GOT3 (cell line): ENCODE measurements around the gene TMEM119.
"Not testable (repeated sequence)": the region's sequence is repeated elsewhere in the genome, so short reads cannot be mapped to it uniquely, and the experiment has no call there.

Source experiments
- DNase-seq: peaks from one replicate; lab custom pipeline; 2025; ENCODE audit warnings: mixed read lengths; lab: John Stamatoyannopoulos, UW

The TMEM119 gene

GRCh38 chr12:108583991-108584390, 13.9 kb downstream of the TMEM119 start:
- no peak for DNase-seq

DNA sequence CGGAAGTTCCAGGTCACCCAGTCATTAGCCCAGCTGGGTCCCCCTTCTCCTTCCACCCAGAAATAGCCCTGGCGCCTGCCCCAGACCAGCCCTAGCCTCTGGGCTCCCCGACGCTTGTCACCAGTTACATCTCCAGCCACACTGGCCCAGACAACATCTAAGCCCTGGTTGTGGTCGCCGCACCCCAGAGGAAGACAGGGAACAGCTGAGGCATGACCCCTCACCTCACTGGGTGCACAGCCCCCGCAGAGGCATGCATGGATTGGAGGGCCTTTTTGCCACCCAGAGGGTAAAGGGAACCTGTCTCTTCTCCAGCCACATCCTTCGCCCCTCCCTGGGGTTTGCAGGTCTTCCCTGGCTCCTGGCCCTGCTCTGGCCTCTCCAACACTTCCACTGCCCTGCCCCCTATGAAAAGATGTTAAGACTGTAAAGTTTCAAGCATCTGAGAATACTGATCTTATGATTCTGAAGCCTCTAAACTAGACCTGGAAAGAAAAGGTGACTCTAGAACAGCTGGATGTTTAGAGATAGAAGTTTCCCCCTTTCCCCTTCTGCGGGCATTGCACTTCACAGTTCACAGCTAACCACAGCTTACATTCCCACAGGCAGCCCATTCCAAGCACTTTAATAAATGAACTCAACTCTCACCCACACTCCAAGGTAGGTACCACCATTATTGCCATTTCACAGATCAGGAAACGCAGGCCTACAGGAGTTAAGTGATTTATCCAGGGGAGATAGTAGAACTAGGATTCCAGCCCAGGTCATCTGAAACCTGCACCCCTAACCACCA, 14.7 kb downstream of the TMEM119 start:
- no peak for DNase-seq

DNA sequence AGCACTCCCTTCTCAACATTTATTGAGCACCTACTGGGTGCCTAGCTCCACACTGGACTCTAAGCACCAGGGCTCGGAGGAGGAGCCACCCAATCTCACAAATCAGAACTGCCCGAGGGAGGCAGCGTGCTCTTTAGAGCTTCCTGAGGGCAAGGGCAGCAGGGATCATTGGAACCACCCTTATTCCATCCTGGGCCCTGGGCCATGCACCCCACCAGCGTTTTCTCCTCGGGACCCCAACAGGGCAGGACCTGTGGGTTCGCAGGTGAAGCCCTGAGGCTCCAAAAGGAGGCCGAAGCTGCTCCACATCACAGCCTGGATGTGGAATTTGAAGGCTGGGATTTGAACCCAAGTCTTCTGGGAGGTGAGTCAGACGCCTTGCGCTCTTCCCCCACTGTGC, 15.4 kb downstream of the TMEM119 start:
- no peak for DNase-seq

GRCh38 chr12:108581311-108582227, 16.3 kb downstream of the TMEM119 start:
- no peak for DNase-seq

GRCh38 chr12:108580531-108580930, 17.4 kb downstream of the TMEM119 start:
- DNase-seq, result no peak

GRCh38 chr12:108578813-108579212, 19.1 kb downstream of the TMEM119 start:
- DNase-seq, result no peak

DNA sequence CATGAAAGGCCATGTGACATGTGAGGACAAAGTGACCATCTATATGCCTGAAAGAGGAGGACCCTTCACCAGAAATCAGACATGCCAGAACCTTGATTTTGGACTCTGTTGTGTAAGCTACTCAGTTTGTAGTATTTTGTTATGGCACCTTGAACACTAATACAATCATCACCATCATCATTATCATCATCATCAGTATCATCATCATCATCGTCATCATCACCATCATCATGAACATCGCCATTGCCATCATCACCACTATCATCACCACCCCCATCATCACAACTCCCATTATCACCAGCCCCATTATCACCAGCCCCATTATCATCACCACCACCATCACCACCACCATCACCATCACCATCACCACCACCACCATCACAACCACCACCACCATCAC, 19.6 kb downstream of the TMEM119 start:
- no peak for DNase-seq

DNA sequence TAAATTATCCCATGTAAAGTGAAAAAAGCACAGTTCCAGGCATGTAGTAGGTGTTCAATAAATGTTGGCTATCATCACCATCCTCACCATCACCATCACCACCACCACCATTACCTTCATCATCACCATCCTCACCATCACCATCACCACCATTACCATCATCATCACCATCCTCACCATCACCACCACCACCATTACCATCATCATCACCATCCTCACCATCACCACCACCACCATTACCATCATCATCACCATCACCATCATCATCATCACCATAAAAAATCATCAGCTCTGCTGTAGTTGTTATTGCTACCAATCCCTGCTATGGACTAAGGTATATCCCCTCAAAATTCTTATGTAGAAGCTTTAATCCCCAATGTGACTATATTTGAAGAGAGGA, 20.4 kb downstream of the TMEM119 start:
- no peak for DNase-seq

DNA sequence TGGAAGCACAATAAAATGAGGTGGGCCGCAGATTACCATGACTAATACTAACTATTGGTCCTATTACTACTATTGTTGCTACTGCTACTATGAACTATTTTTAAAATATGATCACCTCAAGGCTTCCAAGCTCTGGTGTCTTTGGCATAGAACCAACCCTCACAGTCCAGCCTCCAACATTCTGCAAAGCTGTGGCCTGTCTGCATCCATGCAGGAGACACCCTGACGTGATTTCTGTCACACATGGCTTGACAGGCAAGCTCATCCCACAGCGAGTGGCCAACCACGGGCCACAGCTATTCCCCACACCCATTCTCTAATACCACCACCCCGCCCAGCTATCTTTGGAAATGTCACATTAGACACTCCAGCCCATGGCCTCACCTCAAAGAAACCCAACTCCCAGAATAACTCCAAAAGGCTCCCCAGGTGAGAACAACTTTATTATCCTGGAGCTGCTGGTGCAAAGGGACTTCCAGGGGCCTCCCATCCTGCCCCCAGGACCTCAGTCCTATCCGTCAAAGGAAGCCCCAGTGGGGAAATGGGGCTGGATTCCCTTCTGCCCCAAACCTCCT, 21.1 kb downstream of the TMEM119 start:
- DNase-seq, result no peak

- no peak for DNase-seq
Observed at GRCh38 chr12:108575199-108575912, 22.5 kb downstream of the TMEM119 start.

GRCh38 chr12:108574276-108574675, 23.6 kb downstream of the TMEM119 start:
- not testable (repeated sequence) for DNase-seq

- no peak for DNase-seq
Observed at GRCh38 chr12:108573317-108573716, 24.6 kb downstream of the TMEM119 start.

DNA sequence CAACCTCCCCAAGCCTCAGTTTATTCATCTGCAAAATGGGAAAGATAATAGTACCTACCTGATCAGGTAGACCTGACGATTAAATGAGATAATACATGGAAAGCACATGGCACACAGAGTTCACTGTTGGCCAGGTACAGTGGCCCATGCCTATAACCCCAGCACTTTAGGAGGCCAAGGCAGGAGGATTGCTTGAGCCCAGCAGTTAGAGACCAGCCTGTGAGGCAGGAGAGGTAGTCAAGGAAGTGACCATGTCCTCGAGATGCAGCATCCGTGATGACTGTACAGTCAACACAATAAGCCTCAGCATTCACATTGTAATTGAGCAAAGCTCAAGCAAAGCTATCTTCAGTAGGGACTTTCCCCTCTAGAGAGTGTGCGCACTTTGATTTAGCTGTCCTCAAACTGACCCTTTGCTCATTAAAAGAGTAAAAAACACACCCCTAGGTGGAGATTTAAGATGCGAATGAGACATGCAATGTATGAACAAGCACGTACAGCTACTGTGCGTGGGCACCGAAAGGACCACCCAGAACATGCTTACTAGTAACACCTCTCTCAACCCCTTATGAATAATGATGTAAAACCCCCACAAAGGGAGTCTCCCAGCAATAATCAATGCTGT, 25.6 kb downstream of the TMEM119 start:
- no peak for DNase-seq

DNA sequence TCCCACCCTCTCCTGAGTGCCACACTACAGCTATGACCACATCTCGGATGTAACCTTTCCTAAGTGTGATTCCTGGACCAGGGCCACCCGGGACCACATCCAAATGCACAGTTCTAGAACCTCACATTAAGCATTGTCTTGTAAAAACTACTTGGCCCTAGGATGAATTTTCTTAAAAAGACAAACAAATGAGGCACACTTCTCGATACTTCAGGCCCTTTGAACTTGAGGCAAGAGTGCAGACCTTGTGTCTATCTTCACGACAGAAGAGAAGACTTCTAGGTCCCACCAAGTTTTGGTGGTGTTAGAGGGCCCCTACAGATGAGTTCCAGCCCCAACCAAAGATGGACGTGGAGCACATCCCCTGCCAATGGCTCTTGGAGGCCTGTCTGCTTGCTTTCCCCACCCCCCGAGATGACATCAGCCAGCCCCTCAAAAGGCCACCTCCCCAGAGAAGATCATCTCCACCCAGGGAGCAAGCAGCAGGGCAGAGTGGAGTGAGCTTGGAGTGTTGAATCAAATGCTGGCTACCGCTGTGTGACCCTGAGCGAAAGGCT, 26.2 kb downstream of the TMEM119 start:
- DNase-seq, result no peak

DNA sequence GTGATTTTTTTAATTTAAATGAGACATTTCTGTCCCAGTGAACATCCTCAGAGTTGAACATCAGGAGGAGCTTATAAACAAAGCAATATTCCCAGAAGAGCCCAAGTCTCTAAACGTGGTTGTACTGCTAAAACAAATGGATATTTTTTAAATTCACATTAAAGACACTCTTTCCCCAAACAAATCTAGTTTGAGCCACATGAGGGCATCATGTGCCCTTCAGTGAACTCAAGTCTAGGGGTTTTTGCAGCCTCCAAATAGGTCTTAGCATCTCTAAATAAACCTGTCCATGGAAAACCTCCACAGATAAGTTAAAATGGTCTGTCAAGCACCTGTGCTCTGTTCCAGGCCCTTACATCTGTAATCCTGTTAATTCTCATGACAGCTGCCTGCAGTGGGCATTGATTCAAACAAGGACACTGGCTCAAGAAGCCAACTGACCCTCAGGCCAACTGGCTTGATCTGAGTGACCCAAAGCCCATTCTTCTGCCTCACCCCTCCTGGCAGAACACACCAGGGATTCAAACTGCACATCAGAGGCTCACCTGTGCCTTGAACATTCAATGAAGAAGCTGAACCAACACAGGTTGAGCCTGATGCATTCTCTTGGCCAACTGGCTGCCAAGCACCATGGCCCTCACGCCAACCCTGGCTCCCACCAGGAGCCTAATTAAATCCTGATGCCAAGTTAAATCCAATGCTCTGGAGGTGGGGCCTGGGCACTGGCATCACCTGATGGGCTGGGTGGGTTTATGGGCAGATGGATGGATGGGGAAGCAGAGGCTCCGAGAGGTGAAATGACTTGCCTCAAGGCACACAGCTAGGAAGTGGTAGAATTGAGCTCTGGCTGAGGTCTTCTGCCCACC, 26.9 kb downstream of the TMEM119 start:
- no peak for DNase-seq

DNA sequence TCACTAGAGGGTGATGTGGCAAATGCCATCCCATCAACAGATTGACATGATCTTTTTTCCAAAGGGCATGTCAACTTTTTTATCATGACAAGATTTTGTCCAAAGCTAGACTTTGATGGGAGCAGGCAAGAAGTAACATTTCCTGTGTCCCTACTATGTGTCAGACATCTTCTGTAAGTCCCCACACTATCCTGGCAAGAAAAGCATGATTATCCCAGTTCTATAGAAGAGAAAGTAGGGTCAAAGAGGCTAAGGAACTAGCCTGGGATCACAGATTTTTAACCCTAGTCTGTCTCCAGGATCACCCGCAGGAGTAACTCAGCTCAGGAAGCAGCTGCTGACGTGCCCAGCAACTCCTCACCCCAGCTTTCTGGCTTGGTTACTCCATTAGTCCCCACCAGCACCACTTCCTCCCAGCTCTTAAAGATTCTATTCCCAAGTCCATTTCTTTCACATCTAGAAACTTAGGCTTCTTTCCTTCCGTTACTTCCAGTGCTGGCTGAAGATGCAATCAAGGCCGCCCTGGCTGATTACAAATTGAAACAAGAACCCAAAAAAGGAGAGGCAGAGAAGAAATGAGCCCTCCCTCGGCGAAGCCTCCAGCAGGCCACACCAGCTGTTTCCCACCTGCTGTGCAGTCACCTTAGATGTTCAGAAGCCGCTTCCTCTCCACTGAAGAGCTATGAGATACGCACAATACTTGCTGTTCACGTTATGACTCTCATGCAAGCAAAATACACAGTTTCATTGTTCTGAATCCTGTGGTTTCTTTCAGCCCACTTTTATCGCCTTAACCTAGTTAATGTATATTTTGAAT, 29.3 kb downstream of the TMEM119 start:
- no peak for DNase-seq

DNA sequence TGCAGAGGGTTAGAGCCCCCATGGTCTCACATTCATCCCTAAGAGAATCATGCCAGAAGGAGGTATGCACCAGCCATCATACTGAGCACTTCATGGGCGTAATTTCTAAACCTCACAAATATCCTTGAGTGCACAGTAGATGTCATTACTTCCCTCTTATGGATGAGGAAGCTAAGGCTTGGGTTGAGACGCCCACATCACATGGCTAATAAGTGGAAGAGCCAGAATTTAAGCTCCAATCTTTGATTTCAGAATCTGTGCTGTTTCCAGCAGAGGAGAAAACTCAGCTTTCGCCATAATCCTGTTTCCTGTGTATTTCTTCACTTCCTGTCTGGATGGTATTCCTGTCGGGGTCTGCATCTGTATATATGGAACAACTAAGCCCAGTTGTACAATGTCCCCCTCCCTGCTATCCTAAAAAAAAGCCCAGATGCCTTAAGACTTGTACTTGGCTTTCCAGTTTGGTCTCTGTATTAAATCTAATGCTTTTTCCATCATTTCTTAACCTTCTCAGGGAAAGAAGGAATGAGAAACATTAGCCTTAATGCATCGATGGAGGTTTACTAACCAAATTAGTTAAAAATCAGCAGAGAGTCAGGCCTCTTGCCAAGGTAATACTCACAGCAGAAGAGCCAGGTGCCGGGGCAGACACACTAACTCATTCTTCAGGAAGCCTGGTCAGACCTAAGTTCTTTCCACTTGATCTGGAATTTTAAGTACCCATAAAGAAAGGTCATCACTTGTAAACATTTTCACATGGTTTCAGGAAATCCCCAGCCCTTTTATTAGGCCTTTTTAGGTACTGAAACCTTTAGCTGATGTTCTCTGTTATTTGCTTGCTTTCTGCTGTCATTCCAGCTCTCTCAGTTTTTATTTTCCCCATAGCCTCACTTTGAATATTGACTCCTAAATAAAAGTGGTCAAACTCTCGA, 30.2 kb downstream of the TMEM119 start:
- DNase-seq, result no peak

GRCh38 chr12:108566452-108566851, 31.4 kb downstream of the TMEM119 start:
- DNase-seq, result no peak
